MM.1S (cell line): Measurements from ENCODE around the gene STK4.

ENCODE experiments used
- DNase-seq: peaks from one replicate; pipeline ENCODE4 v3.0.0-alpha.2; 2015
- H2AFZ ChIP-seq: fragments of 300-600 bp; sonication (generic); 2 replicates; pipeline ENCODE4 v1.6.0; 2016; ENCODE audit warnings: antibody characterized with exemption, low read length
- H3F3A ChIP-seq: fragments of 300-600 bp; sonication (generic); 2 replicates; pipeline ENCODE4 v1.6.1; 2016; ENCODE audit warnings: mild to moderate bottlenecking, antibody characterized with exemption, low read length, moderate library complexity, mixed read lengths; ENCODE audit not compliant: insufficient read depth
- H3K27ac ChIP-seq: fragments of 300-600 bp; sonication (generic); 2 replicates; pipeline ENCODE4 v1.5.1; 2016; ENCODE audit warnings: mild to moderate bottlenecking, low read length
- H3K27me3 ChIP-seq: fragments of 300-600 bp; sonication (generic); replicated peaks from 2 replicates; pipeline ENCODE4 v1.6.0; 2016; ENCODE audit warnings: low read length; ENCODE audit not compliant: insufficient read depth
- H3K36me3 ChIP-seq: fragments of 300-600 bp; sonication (generic); replicated peaks from 2 replicates; pipeline ENCODE4 v1.6.1; 2016; ENCODE audit warnings: mild to moderate bottlenecking, low read length, mixed read lengths; ENCODE audit not compliant: insufficient read depth
- H3K4me1 ChIP-seq: fragments of 300-600 bp; sonication (generic); 2 replicates; pipeline ENCODE4 v1.6.1; 2016; ENCODE audit warnings: low read length, mixed read lengths
- H3K4me2 ChIP-seq: fragments of 300-600 bp; sonication (generic); 2 replicates; pipeline ENCODE4 v1.6.0; 2016; ENCODE audit warnings: low read depth, low read length
- H3K4me3 ChIP-seq: fragments of 300-600 bp; sonication (generic); 2 replicates; pipeline ENCODE4 v1.5.1; 2016; ENCODE audit warnings: low read length, mixed read lengths
- H3K79me2 ChIP-seq: fragments of 300-600 bp; sonication (generic); 2 replicates; pipeline ENCODE4 v1.6.1; 2016; ENCODE audit warnings: mixed run types, low read length, mixed read lengths
- H3K9ac ChIP-seq: fragments of 300-600 bp; sonication (generic); 2 replicates; pipeline ENCODE4 v1.6.1; 2016; ENCODE audit warnings: low read length, mixed read lengths
- H3K9me2 ChIP-seq: fragments of 300-600 bp; sonication (generic); replicated peaks from 2 replicates; pipeline ENCODE4 v1.6.1; 2016; ENCODE audit warnings: mild to moderate bottlenecking, low read length, mixed read lengths; ENCODE audit not compliant: insufficient read depth
- H3K9me3 ChIP-seq: fragments of 300-600 bp; sonication (generic); replicated peaks from 2 replicates; pipeline ENCODE4 v1.6.1; 2016; ENCODE audit warnings: mild to moderate bottlenecking, low read length, mixed read lengths; ENCODE audit not compliant: insufficient read depth
- H4K20me1 ChIP-seq: fragments of 300-600 bp; sonication (generic); 2 replicates; pipeline ENCODE4 v1.6.1; 2016; ENCODE audit warnings: mild to moderate bottlenecking, low read length, moderate library complexity, mixed read lengths; ENCODE audit not compliant: insufficient read depth
- CTCF ChIP-seq: fragments of 300-600 bp; sonication (generic); IDR thresholded peaks from 2 replicates; pipeline ENCODE4 v1.5.1; 2016; ENCODE audit warnings: antibody characterized with exemption, low read length, mixed read lengths
- EZH2 ChIP-seq: fragments of 300-600 bp; sonication (generic); optimal IDR thresholded peaks from 2 replicates; pipeline ENCODE3; 2017; ENCODE audit warnings: low read depth, mild to moderate bottlenecking, antibody characterized with exemption, low read length, mixed read lengths
- EZH2phosphoT487 ChIP-seq: fragments of 300-600 bp; sonication (generic); IDR thresholded peaks from 2 replicates; pipeline ENCODE4 v1.6.1; 2018; ENCODE audit warnings: antibody characterized with exemption, low read length

Gene STK4

GRCh38 chr20:44961870-44962267, 4.4 kb upstream of the STK4 start:
- Histone ChIP-seq H3K4me1 (peaks cover 27% of the 10 kb centered on the region), H3K9ac (no peak overlapping the region), H4K20me1 (no peaks in the 10 kb centered on the region), H3F3A (peaks cover 6% of the 10 kb centered on the region), H2AFZ (no peak overlapping the region), H3K9me2 (no peaks in the 10 kb centered on the region), H3K9me3 (no peaks in the 10 kb centered on the region), H3K36me3 (no peaks in the 10 kb centered on the region), H3K27ac (no peak overlapping the region), H3K79me2 (peaks cover 43% of the 10 kb centered on the region), H3K4me2 (no peak overlapping the region), H3K4me3 (no peak overlapping the region), H3K27me3 (no peaks in the 10 kb centered on the region)
- no peak for TF ChIP-seq EZH2
- no peak for TF ChIP-seq EZH2phosphoT487
- TF ChIP-seq CTCF: no peak
- no peak for DNase-seq

GRCh38 chr20:44962483-44962882, 3.8 kb upstream of the STK4 start:
- Histone ChIP-seq H3K4me1 (peaks cover 27% of the 10 kb centered on the region), H3F3A (peaks cover 12% of the 10 kb centered on the region), H4K20me1 (no peaks in the 10 kb centered on the region), H3K27ac (no peak overlapping the region), H3K4me2 (no peak overlapping the region), H3K9ac (no peak overlapping the region), H3K9me3 (no peaks in the 10 kb centered on the region), H3K27me3 (no peaks in the 10 kb centered on the region), H2AFZ (no peak overlapping the region), H3K79me2 (peaks cover 43% of the 10 kb centered on the region), H3K36me3 (no peaks in the 10 kb centered on the region), H3K4me3 (no peak overlapping the region), H3K9me2 (no peaks in the 10 kb centered on the region)
- no peak for TF ChIP-seq EZH2phosphoT487
- no peak for TF ChIP-seq EZH2
- no peak for TF ChIP-seq CTCF
- no peak for DNase-seq

GRCh38 chr20:44963325-44964215, 2.7 kb upstream of the STK4 start:
- H3K9ac ChIP-seq: no peak overlapping the region
- H3K4me1 ChIP-seq: peaks cover 24% of the 10 kb centered on the region
- no peak overlapping the region for H3K4me2 ChIP-seq
- no peak overlapping the region for H2AFZ ChIP-seq
- no peaks in the 10 kb centered on the region for H3K9me3 ChIP-seq
- no peaks in the 10 kb centered on the region for H3K36me3 ChIP-seq
- H3K27me3 ChIP-seq: no peaks in the 10 kb centered on the region
- no peak for DNase-seq
- H4K20me1 ChIP-seq: no peaks in the 10 kb centered on the region
- H3F3A ChIP-seq: peaks cover 21% of the 10 kb centered on the region
- H3K79me2 ChIP-seq: peaks cover 44% of the 10 kb centered on the region
- H3K9me2 ChIP-seq: no peaks in the 10 kb centered on the region
- TF ChIP-seq CTCF: no peak
- no peak for TF ChIP-seq EZH2
- no peak for TF ChIP-seq EZH2phosphoT487
- H3K4me3 ChIP-seq: no peak overlapping the region
- no peak overlapping the region for H3K27ac ChIP-seq
